ENCODE measurements around the gene UNC5C.
"Not testable (repeated sequence)": the region's sequence is repeated elsewhere in the genome, so short reads cannot be mapped to it uniquely, and the experiment has no call there.

Gene UNC5C

GRCh38 chr4:95153182-95153581 is 395.6 kb downstream of the UNC5C start:
- Histone ChIP-seq H3K9ac (ENCODE audit: low read depth, low read length) (no peak overlapping the region), H3K9me3 (ENCODE audit: control insufficient read depth, insufficient read depth, low read length) (no peaks in the 10 kb centered on the region), H3K4me1 (ENCODE audit: insufficient read depth, low read length) (peaks cover 4% of the 10 kb centered on the region; the same call in 1 of the 2 replicates), H3K36me3 (ENCODE audit: insufficient read depth, low read length) (no peaks in the 10 kb centered on the region)

DNA sequence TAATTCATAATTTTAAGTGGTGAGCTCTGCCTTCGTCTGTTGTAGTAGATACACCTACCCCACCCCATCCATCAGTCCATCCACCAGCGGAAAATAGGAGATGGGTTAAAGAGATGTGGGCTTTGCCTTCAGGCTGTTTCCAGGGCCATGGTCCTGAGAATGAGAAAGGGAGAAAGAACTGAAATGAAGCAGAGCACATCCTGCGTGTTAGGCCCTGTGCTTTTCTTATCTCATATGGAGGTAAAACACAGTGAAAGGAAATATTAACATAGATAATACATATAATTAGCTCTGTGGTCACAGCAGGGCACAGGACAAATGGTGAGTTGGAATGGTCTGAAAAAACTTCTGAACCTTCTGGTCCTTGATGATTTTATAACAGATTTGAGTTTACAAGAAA is 397.5 kb downstream of the UNC5C start:
- no peak overlapping the region for H3K9ac ChIP-seq (ENCODE audit: low read depth, low read length)
- peaks cover under 1% of the 10 kb centered on the region; the same call in 1 of the 2 replicates for H3K4me1 ChIP-seq (ENCODE audit: insufficient read depth, low read length)
- H3K36me3 ChIP-seq (ENCODE audit: insufficient read depth, low read length): no peaks in the 10 kb centered on the region
- H3K9me3 ChIP-seq (ENCODE audit: control insufficient read depth, insufficient read depth, low read length): no peaks in the 10 kb centered on the region

GRCh38 chr4:95142932-95143331 is 405.8 kb downstream of the UNC5C start:
- Histone ChIP-seq H3K9ac (ENCODE audit: low read depth, low read length) (no peak overlapping the region), H3K4me1 (ENCODE audit: insufficient read depth, low read length) (no peaks in the 10 kb centered on the region), H3K36me3 (ENCODE audit: insufficient read depth, low read length) (no peaks in the 10 kb centered on the region), H3K9me3 (ENCODE audit: control insufficient read depth, insufficient read depth, low read length) (peaks cover 8% of the 10 kb centered on the region)

- Histone ChIP-seq H3K9me3 (ENCODE audit: control insufficient read depth, insufficient read depth, low read length) (peaks cover 8% of the 10 kb centered on the region), H3K9ac (ENCODE audit: low read depth, low read length) (no peak overlapping the region), H3K4me1 (ENCODE audit: insufficient read depth, low read length) (no peaks in the 10 kb centered on the region), H3K36me3 (ENCODE audit: insufficient read depth, low read length) (no peaks in the 10 kb centered on the region)
Observed at GRCh38 chr4:95141361-95141760, 407.4 kb downstream of the UNC5C start.

DNA sequence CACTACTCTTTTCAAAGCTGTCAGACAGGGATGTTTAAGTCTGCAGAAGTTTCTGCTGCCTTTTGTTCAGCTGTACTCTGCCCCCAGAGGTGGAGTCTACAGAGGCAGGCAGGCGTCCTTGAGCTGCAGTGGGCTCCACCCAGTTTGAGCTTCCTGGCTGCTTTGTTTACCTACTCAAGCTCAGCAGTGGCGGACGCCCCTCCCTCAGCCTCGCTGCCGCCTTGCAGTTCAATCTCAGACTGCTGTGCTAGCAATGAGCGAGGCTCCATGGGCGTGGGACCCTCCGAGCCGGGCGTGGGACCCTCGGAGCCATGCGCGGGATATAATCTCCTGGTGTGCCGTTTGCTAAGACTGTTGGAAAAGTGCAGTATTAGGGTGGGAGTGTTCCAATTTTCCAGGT is 409.3 kb downstream of the UNC5C start:
- H3K9ac ChIP-seq (ENCODE audit: low read depth, low read length); H3K9me3 ChIP-seq (ENCODE audit: control insufficient read depth, insufficient read depth, low read length); H3K36me3 ChIP-seq (ENCODE audit: insufficient read depth, low read length): not testable (repeated sequence)

GRCh38 chr4:95134016-95134415 is 414.8 kb downstream of the UNC5C start:
- not testable (repeated sequence) for H3K4me1 ChIP-seq (ENCODE audit: insufficient read depth, low read length); H3K9me3 ChIP-seq (ENCODE audit: control insufficient read depth, insufficient read depth, low read length); H3K9ac ChIP-seq (ENCODE audit: low read depth, low read length); H3K36me3 ChIP-seq (ENCODE audit: insufficient read depth, low read length)

More for the DNA sequence above, 409.3 kb downstream of the UNC5C start:
- not testable (repeated sequence) for H3K4me1 ChIP-seq (ENCODE audit: insufficient read depth, low read length)

GRCh38 chr4:95129821-95130311 is 418.9 kb downstream of the UNC5C start:
- Histone ChIP-seq H3K9ac (ENCODE audit: low read depth, low read length) (no peak overlapping the region), H3K36me3 (ENCODE audit: insufficient read depth, low read length) (no peaks in the 10 kb centered on the region), H3K9me3 (ENCODE audit: control insufficient read depth, insufficient read depth, low read length) (no peaks in the 10 kb centered on the region)

DNA sequence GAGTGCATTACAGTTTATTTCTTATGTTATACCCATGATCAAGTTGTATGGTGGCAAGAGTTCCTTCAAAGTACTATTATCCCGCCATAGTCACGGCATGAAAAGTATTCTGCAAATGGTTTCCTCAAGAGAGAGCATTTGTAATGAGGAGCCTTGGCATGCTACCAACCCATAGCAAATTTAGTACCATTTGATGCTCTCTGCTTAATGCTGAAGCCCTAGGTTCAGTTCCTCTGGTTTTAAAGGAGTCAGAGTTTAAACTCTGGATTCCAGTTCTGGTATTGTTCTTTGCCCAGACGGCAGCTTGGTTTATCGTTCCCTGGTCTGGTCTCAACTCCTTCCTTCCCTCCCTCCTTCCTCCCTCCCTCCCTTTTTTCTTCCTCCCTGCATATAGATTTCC is 419.7 kb downstream of the UNC5C start:
- Histone ChIP-seq H3K9ac (ENCODE audit: low read depth, low read length) (no peak overlapping the region), H3K4me1 (ENCODE audit: insufficient read depth, low read length) (peaks cover 5% of the 10 kb centered on the region)

More at GRCh38 chr4:95129821-95130311, 418.9 kb downstream of the UNC5C start:
- peaks cover 5% of the 10 kb centered on the region for H3K4me1 ChIP-seq (ENCODE audit: insufficient read depth, low read length)

DNA sequence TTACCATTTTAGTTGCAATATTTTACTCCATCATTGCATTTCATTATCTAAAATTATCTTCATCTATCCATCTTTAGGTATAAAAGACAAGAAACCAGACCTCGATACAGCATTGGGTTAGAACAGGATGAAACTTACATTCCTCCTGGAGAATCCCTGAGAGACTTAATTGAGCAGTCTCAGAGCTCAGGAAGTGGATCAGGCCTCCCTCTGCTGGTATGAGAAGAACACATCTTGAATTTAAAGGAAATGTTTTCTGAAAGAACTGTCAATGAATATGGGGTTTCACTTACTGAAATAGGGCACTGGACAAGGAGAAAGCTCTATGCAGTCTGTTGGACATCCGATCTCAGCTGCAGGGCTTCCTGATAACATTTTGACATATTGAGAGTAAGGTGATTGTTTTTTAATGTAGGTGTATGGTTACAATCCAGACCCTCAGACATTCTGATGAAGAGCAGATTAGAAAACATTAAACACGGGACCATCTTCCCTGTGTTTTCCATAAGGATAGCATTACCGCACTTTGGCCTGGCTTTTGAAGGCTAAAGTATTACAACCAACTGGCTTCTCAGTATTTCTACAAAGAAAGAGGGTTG is 423.8 kb downstream of the UNC5C start:
- peaks cover 4% of the 10 kb centered on the region for H3K4me1 ChIP-seq (ENCODE audit: insufficient read depth, low read length)
- H3K36me3 ChIP-seq (ENCODE audit: insufficient read depth, low read length): no peaks in the 10 kb centered on the region
- no peak overlapping the region for H3K9ac ChIP-seq (ENCODE audit: low read depth, low read length)
- H3K9me3 ChIP-seq (ENCODE audit: control insufficient read depth, insufficient read depth, low read length): no peaks in the 10 kb centered on the region

More for the DNA sequence above, 419.7 kb downstream of the UNC5C start:
- Histone ChIP-seq H3K36me3 (ENCODE audit: insufficient read depth, low read length) (no peaks in the 10 kb centered on the region), H3K9me3 (ENCODE audit: control insufficient read depth, insufficient read depth, low read length) (no peaks in the 10 kb centered on the region)

GRCh38 chr4:95122001-95122400 is 426.8 kb downstream of the UNC5C start:
- Histone ChIP-seq H3K4me1 (ENCODE audit: insufficient read depth, low read length) (no peaks in the 10 kb centered on the region), H3K9ac (ENCODE audit: low read depth, low read length) (no peak overlapping the region), H3K9me3 (ENCODE audit: control insufficient read depth, insufficient read depth, low read length) (no peaks in the 10 kb centered on the region), H3K36me3 (ENCODE audit: insufficient read depth, low read length) (no peaks in the 10 kb centered on the region)

DNA sequence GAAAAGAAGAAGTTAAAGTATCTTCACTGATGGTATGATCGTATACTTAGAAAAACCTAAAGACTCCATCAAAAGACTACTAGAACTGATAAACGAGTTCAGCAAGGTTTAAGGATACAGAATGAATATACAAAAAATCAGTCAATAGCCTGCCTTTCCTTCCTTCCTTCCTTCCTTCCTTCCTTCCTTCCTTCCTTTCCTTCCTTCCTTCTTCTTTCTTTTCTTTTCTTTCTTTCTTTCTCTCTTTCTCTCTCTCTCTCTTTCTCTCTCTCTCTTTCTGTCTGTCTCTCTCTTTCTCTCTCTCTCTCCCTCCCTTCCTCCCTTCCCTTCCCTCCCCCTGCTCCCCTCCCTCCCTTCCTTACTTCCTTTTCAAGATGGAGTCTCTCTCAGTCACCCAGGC is 428.3 kb downstream of the UNC5C start:
- no peaks in the 10 kb centered on the region for H3K36me3 ChIP-seq (ENCODE audit: insufficient read depth, low read length)
- H3K9ac ChIP-seq (ENCODE audit: low read depth, low read length): no peak overlapping the region
- H3K9me3 ChIP-seq (ENCODE audit: control insufficient read depth, insufficient read depth, low read length): no peaks in the 10 kb centered on the region
- H3K4me1 ChIP-seq (ENCODE audit: insufficient read depth, low read length): no peaks in the 10 kb centered on the region

- H3K9ac ChIP-seq (ENCODE audit: low read depth, low read length): no peak overlapping the region
- no peaks in the 10 kb centered on the region for H3K9me3 ChIP-seq (ENCODE audit: control insufficient read depth, insufficient read depth, low read length)
- H3K36me3 ChIP-seq (ENCODE audit: insufficient read depth, low read length): no peaks in the 10 kb centered on the region
- no peaks in the 10 kb centered on the region for H3K4me1 ChIP-seq (ENCODE audit: insufficient read depth, low read length)
Observed at GRCh38 chr4:95118497-95118896, 430.3 kb downstream of the UNC5C start.

DNA sequence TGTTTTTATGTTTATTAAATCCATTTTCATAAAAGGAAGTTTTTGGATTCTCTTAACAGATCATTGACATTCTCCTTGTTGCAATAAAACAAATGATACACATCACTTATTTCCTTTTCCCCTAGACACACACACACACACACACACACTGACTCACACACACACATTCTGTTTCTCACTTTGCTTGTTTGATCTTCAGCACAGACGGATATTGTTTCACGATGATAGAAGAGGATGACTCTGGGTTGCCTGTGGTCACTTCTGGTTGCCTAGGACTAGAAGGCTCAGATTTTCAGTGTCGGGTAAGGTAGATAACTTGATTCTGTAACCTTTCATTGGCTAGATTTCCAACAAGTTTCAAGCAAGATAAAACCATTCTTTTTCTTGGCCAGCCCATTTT is 434.3 kb downstream of the UNC5C start:
- H3K4me1 ChIP-seq (ENCODE audit: insufficient read depth, low read length): no peaks in the 10 kb centered on the region
- no peaks in the 10 kb centered on the region for H3K9me3 ChIP-seq (ENCODE audit: control insufficient read depth, insufficient read depth, low read length)
- no peak overlapping the region for H3K9ac ChIP-seq (ENCODE audit: low read depth, low read length)
- no peaks in the 10 kb centered on the region for H3K36me3 ChIP-seq (ENCODE audit: insufficient read depth, low read length)

All from ES-I3 (cell line).